HG02588 (cell line): Measurements from ENCODE around the gene ZNF385B.
"Not testable (repeated sequence)": the region's sequence is repeated elsewhere in the genome, so short reads cannot be mapped to it uniquely, and the experiment has no call there.

ENCODE experiments used
- ATAC-seq: cut with Tn5 transposase; IDR thresholded peaks from one replicate; pipeline ENCODE4 v1.9.1; 2021; ENCODE audit warnings: mild to moderate bottlenecking, moderate library complexity; ENCODE audit not compliant: unreplicated experiment

ZNF385B gene

DNA sequence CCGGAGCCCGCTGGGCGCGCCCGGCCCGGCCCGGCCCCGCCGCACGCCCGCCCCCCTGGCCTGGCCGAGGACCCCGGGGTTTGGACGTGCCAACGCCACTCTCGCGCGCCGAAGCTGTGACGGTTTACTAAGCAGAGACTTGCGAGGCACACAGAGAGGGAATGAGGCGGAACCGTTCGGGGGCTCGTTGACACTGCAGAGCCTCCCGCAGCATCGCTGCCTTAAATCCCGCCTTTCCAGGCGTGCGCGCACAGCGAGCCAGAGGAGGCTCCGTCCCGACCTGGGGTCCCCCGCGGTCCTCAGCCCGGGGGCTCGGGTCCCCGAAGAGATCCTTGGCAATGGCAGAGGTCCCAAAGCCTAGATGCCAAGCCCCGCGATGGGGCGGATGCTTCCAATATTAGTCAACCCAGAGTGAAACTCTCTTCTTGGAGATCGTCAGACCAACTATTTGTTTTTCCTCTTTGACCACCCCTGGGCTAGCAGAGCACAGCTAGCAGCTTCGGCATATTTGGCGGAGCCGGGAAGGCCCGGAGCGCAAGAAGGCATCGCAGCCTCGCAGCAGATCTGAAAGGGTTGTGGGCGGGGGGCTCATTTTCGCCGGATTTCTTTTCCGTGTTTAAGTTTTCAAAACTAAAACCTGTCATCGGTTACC, at the start of gene ZNF385B:
TSS of gene ZNF385B (minus strand) at position 197 of the 652 bp plus-strand sequence.
- ATAC-seq = no peak

DNA sequence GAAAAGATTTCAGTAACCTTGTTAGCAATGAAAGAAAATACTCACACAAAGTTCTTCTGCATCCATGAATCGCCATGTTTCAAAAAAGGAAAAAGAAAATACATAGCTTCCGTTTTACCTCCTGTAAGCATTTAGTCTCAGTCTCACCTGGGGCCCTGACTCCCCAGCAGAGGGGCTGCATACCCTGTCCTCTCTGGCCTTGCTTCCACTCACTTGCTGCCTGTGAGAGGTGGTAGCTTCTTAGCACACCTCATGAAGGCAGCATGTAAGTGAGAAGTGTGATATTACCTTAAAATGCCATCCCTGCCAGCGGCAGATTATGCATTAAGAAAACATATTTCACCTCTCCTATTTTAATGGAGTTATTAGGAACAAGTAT, 49.3 kb upstream of the ZNF385B start:
- no peak for ATAC-seq

DNA sequence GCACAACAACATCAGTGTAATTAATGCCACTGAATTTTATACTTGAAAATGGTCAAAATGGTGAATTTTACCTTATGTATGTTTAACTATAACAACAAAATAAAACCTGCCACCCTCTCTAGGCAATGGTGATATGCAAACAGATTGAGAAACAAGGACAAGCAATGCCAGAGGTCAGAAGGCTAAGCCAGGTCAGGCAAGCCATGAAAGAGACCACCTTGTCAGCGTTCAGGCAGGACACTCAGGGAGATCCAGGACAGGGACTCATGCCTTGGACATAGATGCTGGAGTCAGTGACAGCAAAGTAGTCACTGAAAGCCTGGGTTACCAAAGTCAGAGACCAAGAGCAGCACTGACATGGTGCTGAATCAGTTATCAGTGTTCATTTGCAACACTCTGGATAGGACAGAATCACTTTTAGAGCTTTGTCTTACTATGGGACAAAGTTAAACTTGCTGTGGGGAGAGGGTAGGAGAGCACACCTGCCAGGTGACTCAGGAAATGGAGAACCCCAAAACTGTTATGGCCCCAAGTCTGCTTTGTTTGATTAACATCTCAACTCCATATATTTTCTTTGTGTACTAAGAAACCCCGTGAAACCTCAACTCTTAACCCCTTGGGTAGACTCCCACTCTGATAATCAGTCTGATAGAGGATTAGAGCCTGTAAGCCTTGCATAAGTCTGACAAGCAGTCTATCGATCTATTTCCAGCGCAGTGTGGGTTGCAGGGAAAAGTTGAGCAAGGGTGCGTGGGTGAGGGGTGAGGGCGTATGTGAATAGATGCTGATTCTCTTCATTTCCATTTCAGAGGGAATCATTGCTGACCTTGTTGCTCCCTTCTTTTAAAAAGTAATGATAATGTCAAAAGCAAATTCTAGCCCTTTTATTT, 48.7 kb upstream of the ZNF385B start:
- ATAC-seq = no peak

DNA sequence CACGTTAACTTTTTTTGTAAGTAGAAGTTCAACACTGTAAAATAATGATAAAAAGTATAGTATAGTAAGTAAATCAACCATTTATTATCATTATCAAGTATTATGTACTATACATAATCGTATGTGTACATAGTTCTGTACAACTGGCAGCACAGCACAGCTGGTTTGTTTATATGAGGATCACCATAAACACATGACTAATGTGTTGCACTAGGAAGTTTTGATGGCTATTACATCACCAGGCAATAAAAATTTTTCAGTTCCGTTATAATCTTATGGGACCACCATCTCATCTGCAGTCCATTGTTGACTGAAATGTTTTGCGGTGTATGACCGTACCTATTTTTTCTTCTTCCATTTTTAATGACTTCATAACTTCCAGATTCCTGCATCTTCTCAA, 39.2 kb upstream of the ZNF385B start:
- ATAC-seq = no peak

DNA sequence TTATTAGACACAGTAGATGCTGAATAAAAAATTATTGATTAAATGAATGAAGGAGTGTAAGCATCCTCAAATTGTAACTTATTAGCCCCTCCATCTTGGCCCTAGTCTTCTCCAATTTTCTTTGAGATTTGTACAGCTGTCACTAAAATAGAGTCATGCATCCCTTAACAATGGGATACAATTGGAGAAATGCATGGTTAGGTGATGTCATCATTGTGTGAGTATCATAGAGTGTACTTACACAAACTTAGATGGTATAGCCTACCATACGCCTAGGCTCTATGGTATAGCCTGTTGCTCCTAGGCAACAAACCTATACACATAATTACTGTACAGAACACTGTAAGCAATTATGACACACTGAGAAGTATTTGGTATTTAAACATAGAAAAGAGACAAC, 38.3 kb upstream of the ZNF385B start:
- no peak for ATAC-seq

DNA sequence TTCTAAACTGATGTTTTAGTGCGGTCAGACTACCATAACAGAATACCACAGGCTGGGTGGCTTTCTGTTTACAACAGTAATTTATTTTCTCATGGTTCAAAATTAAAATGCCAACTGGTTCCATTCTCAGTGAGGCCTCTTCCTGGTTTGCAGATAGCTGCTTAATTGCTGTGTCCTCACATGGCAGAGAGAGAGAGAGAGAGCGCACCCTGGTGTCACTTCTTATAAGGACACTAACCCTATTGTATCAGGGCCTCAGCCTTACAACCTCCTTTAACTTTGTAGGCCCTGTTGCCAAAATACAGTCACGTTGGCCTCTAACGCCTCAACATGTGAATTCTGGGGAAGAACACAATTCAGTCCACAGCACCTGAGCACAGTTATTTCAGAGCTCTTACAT, 37.5 kb upstream of the ZNF385B start:
- ATAC-seq = no peak

DNA sequence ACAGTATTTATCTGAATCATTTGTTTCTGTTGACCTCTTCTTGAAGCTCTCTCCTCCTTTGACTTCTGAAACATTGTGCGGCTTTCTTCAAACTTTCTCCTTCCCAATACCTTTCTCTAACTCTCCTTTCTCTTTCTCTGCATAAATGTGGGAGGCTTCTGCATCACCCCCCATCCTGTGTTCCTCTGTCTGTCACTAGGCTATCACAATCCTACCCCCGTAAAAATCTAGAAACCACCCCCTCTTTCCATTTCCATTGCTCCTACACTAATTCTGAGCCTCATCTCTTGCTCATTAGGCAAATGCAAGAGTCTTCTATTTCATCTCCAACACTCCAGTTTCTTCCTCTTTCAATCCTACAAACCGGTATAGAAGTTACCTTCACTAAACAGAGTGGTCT, 32.2 kb upstream of the ZNF385B start:
- ATAC-seq = no peak

DNA sequence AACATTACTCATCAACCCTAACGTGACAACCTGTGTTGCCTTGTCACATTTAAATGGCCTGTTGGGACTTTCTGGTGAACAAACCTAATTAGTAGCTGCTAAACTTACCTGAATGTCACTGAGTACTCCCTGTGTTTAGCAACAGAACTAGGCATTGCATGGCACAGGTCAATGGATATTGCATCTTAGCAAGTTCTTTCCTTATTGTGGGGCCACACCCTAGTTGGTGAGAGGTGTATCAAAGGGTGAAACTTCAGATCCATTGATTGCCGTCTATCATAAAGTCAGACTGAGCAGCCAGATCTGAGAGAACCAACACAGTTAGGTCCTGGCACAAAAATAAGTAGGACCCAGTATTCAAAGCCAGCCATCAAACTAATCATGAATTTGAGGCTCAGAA, 29.8 kb upstream of the ZNF385B start:
- no peak for ATAC-seq

DNA sequence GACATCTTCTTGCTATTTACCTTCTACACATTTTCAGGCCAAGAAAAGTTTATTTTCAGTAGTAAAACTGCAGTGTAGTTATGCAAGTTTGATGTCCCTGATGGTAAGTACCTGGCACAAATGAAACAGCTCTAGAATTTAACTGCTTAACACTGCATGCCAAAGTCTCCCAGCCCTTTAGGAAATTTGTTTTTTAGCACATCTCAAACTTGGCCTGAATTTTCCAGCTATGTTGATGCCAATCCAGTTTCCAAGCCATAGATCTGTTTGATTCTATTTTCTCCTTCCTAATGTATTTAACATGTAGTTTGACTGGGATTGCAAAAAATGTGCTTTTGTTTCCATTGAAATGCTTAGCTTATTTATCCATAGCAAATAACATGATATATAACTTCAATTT, 29.3 kb upstream of the ZNF385B start:
- no peak for ATAC-seq

DNA sequence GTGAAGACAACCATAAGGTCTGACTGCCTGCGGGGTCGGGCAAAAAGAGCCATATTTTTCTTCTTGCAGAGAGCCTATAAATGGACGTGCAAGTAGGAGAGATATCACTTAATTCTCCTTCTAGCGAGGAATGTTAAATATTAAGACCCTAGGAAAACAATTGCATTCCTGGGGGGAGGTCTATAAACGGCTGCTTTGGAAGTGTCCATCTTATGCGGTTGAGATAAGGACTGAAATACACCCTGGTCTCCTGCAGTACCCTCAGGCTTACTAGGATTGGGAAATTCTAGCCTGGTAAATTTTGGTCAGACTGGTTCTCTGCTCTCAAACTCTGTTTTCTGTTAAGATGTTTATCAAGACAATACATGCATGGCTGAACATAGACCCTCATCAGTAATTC, 27.2 kb upstream of the ZNF385B start:
- ATAC-seq = not testable (repeated sequence)

DNA sequence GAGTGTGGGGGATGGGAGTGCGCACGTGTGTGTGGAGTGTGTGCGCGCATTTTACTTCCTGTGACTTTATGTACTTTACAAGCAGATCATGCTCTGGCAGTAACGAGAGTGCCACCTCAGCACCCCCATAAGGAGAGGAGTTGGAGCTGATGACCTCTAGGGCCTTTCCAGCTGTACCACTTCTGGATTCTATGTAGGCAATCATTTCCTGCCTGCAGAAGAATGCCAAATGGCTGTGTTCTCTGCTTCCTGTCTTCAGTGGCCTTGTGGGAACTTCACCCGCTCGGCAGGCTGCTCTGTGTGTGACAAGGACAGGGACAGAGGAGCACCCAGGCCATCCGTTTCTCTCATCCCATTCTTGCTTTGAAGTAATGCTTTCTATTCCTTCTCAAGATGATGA, 22.8 kb upstream of the ZNF385B start:
- ATAC-seq = no peak

DNA sequence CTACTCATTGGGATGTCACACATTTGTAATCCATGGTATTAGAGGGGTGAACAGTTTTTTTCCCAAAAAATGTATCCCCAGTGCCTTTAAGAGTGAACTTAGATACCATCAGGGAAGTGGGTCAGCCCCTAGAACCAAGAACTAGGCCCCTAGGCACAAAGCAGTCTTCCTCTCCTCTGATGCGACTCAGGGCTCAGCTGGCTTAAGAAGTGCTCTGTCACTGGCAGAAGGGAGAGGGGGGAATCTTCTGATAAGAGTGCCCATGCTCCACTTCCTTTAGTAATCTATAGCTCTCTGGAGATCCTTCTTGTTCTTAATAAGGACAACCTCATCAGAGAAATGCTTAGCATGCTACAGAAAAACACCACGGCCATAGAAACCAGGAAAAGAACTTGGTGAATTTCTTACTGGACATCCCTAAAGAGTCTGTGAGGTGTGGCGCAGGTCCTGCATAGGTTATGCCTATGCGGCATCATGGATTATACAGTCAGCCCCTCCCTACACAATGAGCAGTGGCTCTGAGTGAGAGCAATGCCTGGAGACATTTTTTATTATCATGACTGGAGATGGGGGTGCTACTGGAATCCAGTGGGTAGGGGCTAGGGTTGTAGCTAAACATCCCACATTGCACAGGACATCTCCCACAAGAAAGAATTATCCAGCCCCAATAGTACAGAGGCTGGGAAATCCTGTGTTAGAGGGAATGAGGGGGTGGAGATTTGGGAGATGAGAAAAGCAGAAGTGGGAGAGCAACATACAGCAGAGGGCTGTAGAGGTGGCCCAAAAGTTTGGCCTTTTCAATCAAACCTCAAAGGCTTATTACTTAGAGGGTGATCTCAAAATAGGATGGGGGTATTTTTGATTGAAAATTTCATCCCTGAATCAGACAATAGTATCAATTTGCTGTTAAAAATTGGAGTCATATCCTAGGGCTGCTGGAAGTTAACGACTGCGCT, 21.7 kb upstream of the ZNF385B start:
- ATAC-seq = no peak

DNA sequence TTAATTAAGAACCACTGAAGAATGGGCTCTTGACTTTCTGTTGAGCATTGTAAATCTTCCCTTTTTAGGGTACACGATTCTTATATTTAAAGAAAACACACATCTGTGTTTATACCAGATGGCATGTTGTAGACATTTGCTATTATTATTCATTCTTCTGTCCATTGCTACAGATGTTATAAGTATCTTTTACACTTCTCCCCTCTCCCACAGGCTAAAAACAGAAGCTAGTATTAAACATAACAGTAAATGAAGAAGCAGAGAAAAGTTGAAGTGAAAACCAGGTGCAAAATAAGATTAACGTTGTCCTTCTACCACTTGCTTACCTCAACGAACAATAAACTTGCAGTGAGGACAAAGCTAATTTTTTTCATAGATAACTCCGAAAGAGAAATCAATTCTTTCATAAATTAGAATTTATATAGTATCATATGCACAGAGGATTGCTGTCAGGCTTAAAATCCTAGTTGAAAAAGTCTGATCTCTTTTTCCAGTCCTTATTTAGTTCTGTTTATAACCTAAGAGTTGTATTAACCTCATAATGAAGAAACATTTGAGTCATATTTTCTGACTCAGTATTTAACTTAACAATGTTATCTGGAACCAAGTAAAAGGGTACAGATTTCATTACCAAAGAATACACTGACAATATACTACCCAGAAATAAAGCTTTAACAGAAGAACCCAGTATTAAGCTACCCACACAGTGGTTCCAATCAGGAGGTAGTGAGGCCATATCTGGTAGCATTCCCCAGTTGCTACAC, 16.4 kb upstream of the ZNF385B start:
- ATAC-seq = no peak

DNA sequence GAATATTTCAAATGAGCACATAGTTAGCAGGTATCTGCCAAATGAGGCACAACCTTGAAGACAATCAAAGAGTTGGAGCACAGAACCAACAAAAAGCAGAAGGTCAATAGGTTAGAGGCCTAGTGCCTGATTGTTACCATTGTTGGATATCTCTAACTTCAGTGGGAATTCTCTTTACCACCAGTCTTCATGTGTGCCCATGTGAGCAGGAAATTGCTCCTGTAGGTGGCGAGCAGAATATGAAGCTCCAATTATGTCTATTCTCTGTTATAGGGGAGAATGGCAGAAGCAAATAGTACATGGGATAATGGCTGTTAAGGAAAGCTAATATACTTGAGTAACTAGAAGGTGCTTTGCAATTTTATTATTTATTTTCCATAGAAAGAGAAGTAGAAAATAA, 14.9 kb upstream of the ZNF385B start:
- no peak for ATAC-seq

DNA sequence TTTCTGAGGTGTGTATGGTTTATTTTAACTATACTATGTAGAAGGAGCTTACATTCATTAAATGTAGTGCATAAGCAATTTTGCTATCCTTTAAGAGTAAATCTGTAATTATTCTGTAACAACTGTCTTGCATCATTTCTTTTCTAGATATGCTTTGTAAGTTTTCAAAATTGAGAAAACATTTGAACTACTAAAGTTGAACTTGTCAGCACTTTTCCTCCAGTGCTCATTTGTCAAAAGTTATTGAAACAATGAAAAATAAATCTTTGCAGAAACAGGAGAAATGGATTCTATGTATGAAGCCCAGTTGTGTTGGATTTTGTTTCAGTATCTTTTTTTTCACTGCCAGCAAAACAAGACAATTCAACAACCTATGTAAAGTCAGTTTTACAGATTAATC, 14.5 kb upstream of the ZNF385B start:
- ATAC-seq = no peak

DNA sequence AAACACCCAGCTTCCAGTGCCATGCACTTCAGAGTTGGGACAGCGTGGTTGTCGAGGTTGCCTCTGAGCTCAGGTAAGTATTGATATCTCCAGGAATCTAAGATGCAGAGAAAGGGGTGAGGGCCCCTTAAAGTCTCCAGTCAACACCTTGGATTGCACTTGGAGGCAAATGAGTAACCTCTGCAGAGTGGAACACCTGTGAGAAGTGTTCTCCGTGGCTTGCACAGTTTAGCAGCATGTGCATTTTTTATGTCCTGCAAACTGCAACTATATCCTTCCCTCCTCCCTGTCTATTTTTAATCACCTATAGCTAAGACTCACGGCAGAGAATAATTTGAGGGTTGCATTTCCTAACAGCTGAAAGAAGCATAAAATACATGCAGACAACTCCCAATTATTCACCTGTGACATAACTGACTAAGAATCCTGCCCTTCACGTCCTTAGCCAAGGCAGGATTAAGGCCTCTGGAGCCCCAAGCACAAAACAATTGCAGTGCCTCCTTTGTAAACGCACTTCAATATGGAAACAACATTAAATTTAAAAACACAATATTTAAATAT, 1.6 kb upstream of the ZNF385B start:
- no peak for ATAC-seq

DNA sequence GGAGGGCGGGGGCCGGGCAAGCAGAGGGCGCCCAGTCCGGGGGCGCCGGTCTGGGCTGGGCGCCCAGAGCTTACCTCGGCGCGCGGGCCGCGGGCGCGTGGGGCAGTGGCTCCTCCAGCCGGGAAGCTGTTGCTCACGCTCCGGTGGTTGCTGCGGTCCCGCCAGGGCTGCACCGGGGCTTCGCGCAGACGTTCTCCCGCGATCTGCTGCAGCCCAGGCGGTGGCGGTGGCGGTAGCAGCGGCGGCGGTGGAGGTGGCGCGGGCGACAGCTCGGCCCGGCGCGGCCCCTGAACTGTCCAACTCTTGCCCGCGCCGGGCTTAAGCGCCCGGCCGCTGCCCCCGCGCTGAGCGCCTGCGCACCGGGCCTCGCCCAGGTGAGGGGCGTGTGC, 391 bp downstream of the ZNF385B start:
- ATAC-seq = no peak

DNA sequence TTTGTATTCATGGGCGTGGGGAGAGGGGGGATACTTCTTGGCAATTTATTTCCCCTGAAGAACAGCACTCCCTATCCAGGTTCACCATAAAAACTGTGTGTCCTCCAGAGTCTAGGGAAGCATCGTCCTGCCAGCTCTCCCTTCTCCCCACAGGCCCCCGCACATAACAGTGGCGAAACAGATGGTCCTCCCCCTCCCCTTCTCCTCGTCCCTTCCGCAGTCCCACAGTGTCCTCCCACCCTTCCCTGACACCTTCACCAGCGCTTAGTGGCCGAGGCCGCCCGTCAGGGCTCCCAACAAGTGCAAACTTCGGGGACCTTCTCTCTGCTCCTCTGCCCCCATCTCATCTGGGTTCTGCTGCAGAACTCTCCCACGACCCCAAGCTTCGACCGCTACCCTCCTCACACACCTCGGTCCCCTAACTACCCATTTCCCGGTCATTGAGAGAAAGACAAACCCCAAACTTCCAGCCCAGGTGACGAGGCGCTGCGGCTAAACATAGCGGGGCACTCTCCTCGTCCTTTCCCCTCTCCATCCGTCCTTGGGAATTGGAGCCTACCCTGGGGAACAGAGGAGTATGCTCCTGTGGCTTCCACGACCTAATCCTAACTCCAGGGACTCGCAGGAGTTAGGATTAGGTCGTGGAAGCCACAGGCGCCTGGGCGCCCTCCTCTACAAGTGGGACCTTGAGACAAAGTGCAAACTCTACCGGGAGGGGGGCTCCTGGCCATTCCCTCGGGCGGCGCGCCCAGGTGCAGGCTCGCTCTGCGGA, 971 bp downstream of the ZNF385B start:
- ATAC-seq = no peak

DNA sequence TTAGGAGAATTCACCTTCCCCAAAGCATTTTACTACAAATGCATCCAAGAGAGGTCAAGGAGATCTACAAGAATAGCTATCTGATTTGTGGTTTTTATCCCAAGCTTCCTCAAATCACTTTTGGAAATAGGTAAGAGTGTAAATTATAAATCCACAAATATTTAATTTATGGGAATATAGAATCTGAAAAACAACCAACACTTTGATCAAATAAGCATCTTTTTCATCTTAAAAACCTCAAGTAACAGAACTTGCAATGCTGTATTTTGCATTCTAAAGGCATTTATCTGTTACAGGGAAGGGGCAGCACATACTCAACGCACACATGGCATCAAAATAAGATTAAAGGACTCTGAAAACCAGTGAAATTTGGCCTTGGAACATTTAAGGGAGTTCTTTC, 1.9 kb downstream of the ZNF385B start:
- no peak for ATAC-seq

DNA sequence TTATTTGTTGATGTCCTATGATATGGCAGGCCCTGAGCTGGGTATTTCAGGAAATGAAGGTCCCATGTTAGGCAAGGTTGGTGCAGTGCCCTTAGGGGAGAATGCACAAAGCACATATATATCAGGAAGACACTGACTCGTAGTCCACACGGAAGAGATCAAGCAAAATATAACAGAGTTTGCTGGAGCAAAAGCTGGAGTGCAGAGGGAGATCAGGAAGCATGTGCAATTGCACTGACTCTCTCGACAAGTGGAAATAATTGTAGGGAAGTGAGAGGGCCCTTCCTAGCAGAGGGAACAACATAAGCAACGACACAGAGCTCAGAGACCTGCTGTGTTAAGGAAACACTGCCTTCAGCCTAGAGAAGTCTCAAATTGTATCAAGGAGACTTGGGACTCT, 4.2 kb downstream of the ZNF385B start:
- ATAC-seq = no peak
